ENCODE measurements around the gene COL17A1.

COL17A1 gene

GRCh38 chr10:103982639-103983038, 103.0 kb downstream of the COL17A1 start:
- no peak overlapping the region for H3K27ac ChIP-seq
- TF ChIP-seq ZFX (IDR thresholded peaks at IDR 0.05): no peak
- peak; percentile 47 for TF ChIP-seq CTCF (conservative IDR thresholded peaks at IDR 0.05)
